ENCODE results near the gene VPS26B. TPM values are rescaled to one million over a fixed set of nuclear protein-coding genes. Genes with fewer than 3 reads are reported as not detected.
A peak's percentile ranks its signal among the peaks of the same experiment; 100 is the strongest.

Gene VPS26B
- total and polyA plus RNA-seq, 7 donors: 12.2 to 34.8 (median 21.7) TPM

- Histone ChIP-seq H3K9me3 (no peaks in the 10 kb centered on the region), H3K4me3 (no peak overlapping the region), H3K4me1 (no peaks in the 10 kb centered on the region), H3K27ac (no peak overlapping the region), H3K27me3 (ENCODE audit: insufficient read depth in 3 of 3, low read length in 2 of 3) (peaks cover 0 to 5% (median 0%) of the 10 kb centered on the region in 3 donors), H3K36me3 (ENCODE audit: insufficient read depth in 1 of 2, low read depth in 1 of 2) (peaks cover 0 to 41% of the 10 kb centered on the region in 2 donors)
- no peak for DNase-seq
- WGBS, 3 donors: 91 to 94% (median 93%) methylated on average over 5 of the region's 5 CpGs
- intact Hi-C loops (cut with DNase I): no loop called here
- TF ChIP-seq CTCF (IDR thresholded peaks at IDR 0.05): no peak
- ATAC-seq: no peak
Observed at GRCh38 chr11:134266440-134266839, 42.0 kb downstream of the VPS26B start.

GRCh38 chr11:134266841-134267251 is 42.4 kb downstream of the VPS26B start:
- no peak for TF ChIP-seq CTCF (IDR thresholded peaks at IDR 0.05)
- Histone ChIP-seq H3K36me3 (ENCODE audit: insufficient read depth in 1 of 2, low read depth in 1 of 2) (peaks cover 0 to 37% of the 10 kb centered on the region in 2 donors), H3K27ac (no peak overlapping the region), H3K9me3 (no peaks in the 10 kb centered on the region), H3K4me3 (no peak overlapping the region), H3K27me3 (ENCODE audit: insufficient read depth in 3 of 3, low read length in 2 of 3) (peaks cover 0 to 9% (median 0%) of the 10 kb centered on the region in 3 donors), H3K4me1 (no peaks in the 10 kb centered on the region)
- intact Hi-C loops (cut with DNase I): no loop called here
- no peak for DNase-seq
- WGBS, 3 donors: 56 to 73% (median 72%) methylated on average over 3 of the region's 3 CpGs
- ATAC-seq: peak in 1 of 4 donors; percentile 22

GRCh38 chr11:134267461-134267860 is 43.0 kb downstream of the VPS26B start:
- 66 to 75% (median 73%) methylated on average over 5 of the region's 5 CpGs for WGBS, 3 donors
- intact Hi-C loops (cut with DNase I): no loop called here
- H3K27ac ChIP-seq: no peak overlapping the region
- H3K27me3 ChIP-seq (ENCODE audit: insufficient read depth in 3 of 3, low read length in 2 of 3): peaks cover 0 to 11% (median 0%) of the 10 kb centered on the region in 3 donors
- H3K36me3 ChIP-seq (ENCODE audit: insufficient read depth in 1 of 2, low read depth in 1 of 2): peaks cover 0 to 31% of the 10 kb centered on the region in 2 donors
- ATAC-seq (no peak), DNase-seq (no peak)
- H3K9me3 ChIP-seq: no peaks in the 10 kb centered on the region
- H3K4me3 ChIP-seq: no peak overlapping the region
- TF ChIP-seq CTCF (IDR thresholded peaks at IDR 0.05): no peak
- no peaks in the 10 kb centered on the region for H3K4me1 ChIP-seq

GRCh38 chr11:134267966-134268365 is 43.5 kb downstream of the VPS26B start:
- Histone ChIP-seq H3K4me3 (no peak overlapping the region), H3K36me3 (ENCODE audit: insufficient read depth in 1 of 2, low read depth in 1 of 2) (peaks cover 0 to 26% of the 10 kb centered on the region in 2 donors), H3K4me1 (no peaks in the 10 kb centered on the region), H3K9me3 (no peaks in the 10 kb centered on the region), H3K27ac (no peak overlapping the region), H3K27me3 (ENCODE audit: insufficient read depth in 3 of 3, low read length in 2 of 3) (peaks cover 0 to 14% (median 3%) of the 10 kb centered on the region in 3 donors)
- no peak for ATAC-seq
- WGBS, 3 donors: 55 to 63% (median 62%) methylated on average over 11 of the region's 11 CpGs
- no peak for TF ChIP-seq CTCF (IDR thresholded peaks at IDR 0.05)
- intact Hi-C loops (cut with DNase I): no loop called here
- no peak for DNase-seq

- 41 to 53% (median 48%) methylated on average over 5 of the region's 5 CpGs for WGBS, 3 donors
- Histone ChIP-seq H3K27ac (no peak overlapping the region), H3K36me3 (ENCODE audit: insufficient read depth in 1 of 2, low read depth in 1 of 2) (peaks cover 0 to 3% of the 10 kb centered on the region in 2 donors), H3K9me3 (no peaks in the 10 kb centered on the region), H3K27me3 (ENCODE audit: insufficient read depth in 3 of 3, low read length in 2 of 3) (peaks cover 0 to 37% (median 5%) of the 10 kb centered on the region in 3 donors), H3K4me3 (no peak overlapping the region), H3K4me1 (no peaks in the 10 kb centered on the region)
- intact Hi-C loops (cut with DNase I): no loop called here
- DNase-seq (no peak), ATAC-seq (no peak)
- no peak for TF ChIP-seq CTCF (IDR thresholded peaks at IDR 0.05)
Observed at GRCh38 chr11:134270250-134270714, 45.8 kb downstream of the VPS26B start.
